Measurements from ENCODE around the gene TNS3. TPM values are rescaled to one million over a fixed set of nuclear protein-coding genes. Genes with fewer than 3 reads are reported as not detected.

TNS3 gene
- polyA plus RNA-seq, 1 of the 3 experiments (the other 2 are of a cell fraction): 72.3 TPM

DNA sequence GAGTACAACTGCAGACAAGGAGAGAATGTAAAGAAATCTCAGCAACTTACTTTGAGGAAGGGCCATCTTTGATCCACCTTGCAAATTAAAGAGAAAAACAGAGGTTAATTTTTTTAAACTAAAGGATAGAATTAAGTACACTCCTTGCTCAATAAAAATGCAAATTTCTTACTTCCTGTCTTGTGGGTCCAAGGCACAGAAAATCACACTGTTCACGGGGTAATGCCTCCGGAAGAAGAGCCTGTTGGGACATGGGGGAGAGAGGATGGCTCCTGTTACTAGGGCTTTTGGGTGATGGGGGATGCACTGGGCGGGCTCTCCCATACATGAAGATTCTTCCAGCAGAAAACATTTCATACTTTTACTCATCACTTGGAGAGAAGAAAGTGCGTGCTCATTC is 301.8 kb downstream of the TNS3 start:
- no peak overlapping the region for H3K4me3 ChIP-seq (ENCODE audit: low read depth in 2 of 2, low read length in 1 of 2)
- peaks cover 0 to 4% of the 10 kb centered on the region in 2 experiments; a peak in 1 of 4 replicates for H3K4me1 ChIP-seq (ENCODE audit: control insufficient read depth in 1 of 2, insufficient read depth in 2 of 2, low read depth in 1 of 2, low read length in 1 of 2)
- no peak overlapping the region for H2AFZ ChIP-seq (ENCODE audit: low read depth)
- H3K36me3 ChIP-seq (replicated peaks in 1 of 2; ENCODE audit: control insufficient read depth in 1 of 2, insufficient read depth in 2 of 2, low read length in 1 of 2): peaks cover 49 to 88% of the 10 kb centered on the region in 2 experiments
- ChIA-PET CTCF (interaction anchor here (2.4 to 6.0 kb wide), 3 partner anchors 14 to 27 kb away, joined by 7 to 77 read pairs (median 51); no protein-coding TSS in a partner anchor), POLR2A (no interaction called here)
- H3K4me2 ChIP-seq: no peak overlapping the region
- H3F3A ChIP-seq (replicated peaks; ENCODE audit: insufficient read depth): no peaks in the 10 kb centered on the region
- TF ChIP-seq IRF3 (IDR thresholded peaks at IDR 0.05; ENCODE audit: low read depth, low read length): no peak
- TF ChIP-seq TEAD4 (IDR thresholded peaks at IDR 0.05; ENCODE audit: borderline replicate concordance, insufficient read depth): no peak
- no peak for TF ChIP-seq GABPA (IDR thresholded peaks at IDR 0.05; ENCODE audit: low read depth)
- TF ChIP-seq GATA2 (CRISPR knock-in tag; IDR thresholded peaks at IDR 0.05): no peak
- no peak for TF ChIP-seq CHD2 (IDR thresholded peaks at IDR 0.05; ENCODE audit: low read length, partially characterized antibody)
- TF ChIP-seq, protein P1, sequence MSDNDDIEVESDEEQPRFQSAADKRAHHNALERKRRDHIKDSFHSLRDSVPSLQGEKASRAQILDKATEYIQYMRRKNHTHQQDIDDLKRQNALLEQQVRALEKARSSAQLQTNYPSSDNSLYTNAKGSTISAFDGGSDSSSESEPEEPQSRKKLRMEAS (IDR thresholded peaks at IDR 0.05; ENCODE audit: low read depth): no peak
- TF ChIP-seq CTCF (IDR thresholded peaks at IDR 0.05): no peak
- TF ChIP-seq MEF2A (IDR thresholded peaks at IDR 0.05; ENCODE audit: borderline replicate concordance, low read depth): no peak
- no peak for TF ChIP-seq NRF1 (IDR thresholded peaks at IDR 0.05; ENCODE audit: low read depth, low read length)
- no peak for TF ChIP-seq TAF1 (IDR thresholded peaks at IDR 0.05; ENCODE audit: borderline replicate concordance, low read depth, low read length)
- no peak for TF ChIP-seq RFX5 (IDR thresholded peaks at IDR 0.05; ENCODE audit: low read length)
- TF ChIP-seq FOXJ3 (CRISPR knock-in tag; IDR thresholded peaks at IDR 0.05): no peak
- TF ChIP-seq SIN3A (IDR thresholded peaks at IDR 0.05; ENCODE audit: borderline replicate concordance, low read depth, low read length): no peak
- no peak for TF ChIP-seq SMC3 (IDR thresholded peaks at IDR 0.05; ENCODE audit: low read depth, low read length)
- TF ChIP-seq YY1 (IDR thresholded peaks at IDR 0.05; ENCODE audit: low read depth): no peak
- TF ChIP-seq RXRA (IDR thresholded peaks at IDR 0.05; ENCODE audit: borderline replicate concordance, low read depth): no peak
- no peak for TF ChIP-seq JUND (IDR thresholded peaks at IDR 0.05)
- H4K20me1 ChIP-seq (ENCODE audit: insufficient read depth): no peaks in the 10 kb centered on the region
- no peaks in the 10 kb centered on the region for H3K79me2 ChIP-seq (ENCODE audit: insufficient read depth)
- WGBS (ENCODE audit: low lambda C conversion rate): 96% methylated on average over 4 of the region's 4 CpGs
- H3K9me3 ChIP-seq: no peaks in the 10 kb centered on the region
- H3K9me2 ChIP-seq: no peaks in the 10 kb centered on the region
- DNase-seq: no peak
- no peak overlapping the region for H3K27ac ChIP-seq (ENCODE audit: low read depth in 2 of 2, low read length in 1 of 2)
- no peak overlapping the region for H3K9ac ChIP-seq
- no peaks in the 10 kb centered on the region for H3K27me3 ChIP-seq (ENCODE audit: insufficient read depth)

All from SK-N-SH (cell line).